Transverse colon (tissue), 3 donors: Measurements from ENCODE around the gene KNL1.

Experiments
- CTCF ChIP-seq, 5 experiments: fragments of 200-600 bp in 3 of 5; fragments of 450-650 bp in 2 of 5; sonication (generic) in 3 of 5; IDR thresholded peaks; 1 replicate in 2 of 5; 2 replicates in 3 of 5; pipeline ENCODE4 v1.5.1; 2016 to 2017; ENCODE audit warnings: antibody characterized with exemption in 5 of 5, inconsistent platforms in 3 of 5, mild to moderate bottlenecking in 2 of 5, moderate library complexity in 1 of 5
- EP300 ChIP-seq: sonication (generic); formaldehyde crosslinking; IDR thresholded peaks from one replicate; pipeline ENCODE4 v1.6.1; 2017; ENCODE audit warnings: antibody characterized with exemption, low read depth
- POLR2A ChIP-seq: fragments of 450-650 bp; IDR thresholded peaks from one replicate; pipeline ENCODE4 v1.6.1; 2016; ENCODE audit warnings: antibody characterized with exemption, mild to moderate bottlenecking, moderate library complexity

- TF ChIP-seq CTCF (IDR thresholded peaks at IDR 0.05) (no peak), EP300 (no peak), POLR2A (no peak)
These were observed 56.4 kb downstream of the KNL1 start for GRCh38 chr15:40650479-40650878.
